Iris pigment epithelial cell (primary cell): Measurements from ENCODE around the gene IFI44.

Experiments used
- DNase-seq: peaks from one replicate; pipeline ENCODE4 v3.0.0-alpha.2; 2011; ENCODE audit warnings: low read depth

IFI44 gene

DNA sequence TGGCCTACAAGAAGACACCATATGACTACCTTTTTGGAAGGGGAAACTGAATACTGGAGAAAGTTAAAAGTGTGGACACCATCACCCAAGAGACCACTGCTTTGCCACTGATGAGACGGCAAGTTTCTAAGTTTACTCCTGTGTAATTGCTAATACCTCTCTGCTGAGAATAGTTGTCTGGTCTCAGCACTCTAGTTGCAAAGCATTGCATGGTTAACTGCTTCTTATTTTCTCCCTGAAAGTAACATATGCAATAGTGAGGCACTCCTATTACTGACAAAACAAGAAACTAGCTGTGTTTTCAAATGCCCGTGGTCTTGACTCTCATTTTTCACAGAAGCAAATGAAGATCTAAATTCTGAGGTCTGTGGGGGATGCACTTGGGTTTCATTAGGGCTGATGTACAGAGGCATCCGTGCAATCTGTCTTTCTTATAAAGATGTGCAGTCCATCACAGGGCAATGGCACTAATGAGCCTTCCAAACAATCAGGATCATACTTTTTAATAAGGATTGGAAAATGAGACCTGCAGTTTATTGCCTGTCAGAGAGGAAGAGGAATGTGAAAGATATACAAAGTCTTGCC, 62.9 kb downstream of the IFI44 start:
- no peak for DNase-seq

GRCh38 chr1:78713297-78713696, 63.7 kb downstream of the IFI44 start:
- no peak for DNase-seq
